H1 (cell line): ENCODE results near the gene GABRR2. TPM values are rescaled to one million over a fixed set of nuclear protein-coding genes. Genes with fewer than 3 reads are reported as not detected.

Experiments used
- EZH2 ChIP-seq: fragments of 200-600 bp; sonication (generic); IDR thresholded peaks from 2 replicates; pipeline ENCODE4 v1.7.1; 2012; ENCODE audit warnings: low read depth, mild to moderate bottlenecking, moderate library complexity, low read length, inconsistent platforms; ENCODE audit not compliant: severe bottlenecking
- POLR2AphosphoS5 ChIP-seq: IDR thresholded peaks from 2 replicates; pipeline ENCODE4 v1.6.1; 2011; ENCODE audit warnings: low read depth, low read length
- SP2 ChIP-seq: IDR thresholded peaks from 2 replicates; pipeline ENCODE4 v1.6.1; 2012; ENCODE audit warnings: mild to moderate bottlenecking, low read length, inconsistent platforms
- polyA plus RNA-seq, 7 experiments: library from polyadenylated mRNA; depleted of rRNA in 3 of 7; stranded (reverse) in 5 of 7; unstranded in 2 of 7; fragments of >200 nt in 5 of 7; fragments of 200-250 nt in 2 of 7; gene quantifications; 1 replicate in 5 of 7; 2 replicates in 1 of 7; 4 replicates in 1 of 7; pipeline versions ENCODE4 v1.2.1 to v1.2.3, GENCODE V29; 2011 to 2013; ENCODE audit warnings: missing spikeins in 2 of 7, mixed read lengths in 2 of 7
- total RNA-seq: library from RNA; stranded (reverse); fragmentation: NEBNext Ultra II Directional; extraction: Animal tissue kit (Norgen Biotek cat#: 25700); gene quantifications from 2 replicates; pipeline ENCODE4 v1.2.1, GENCODE V29; 2021
- TF ChIP-seq, protein P1 (sequence below), 3 experiments: IDR thresholded peaks; 1 replicate in 2 of 3; 2 replicates in 1 of 3; pipeline versions ENCODE4 v1.5.1 to v1.6.1; 2011; ENCODE audit warnings: low read length in 3 of 3, mild to moderate bottlenecking in 3 of 3, inconsistent platforms in 2 of 3, low read depth in 1 of 3, moderate library complexity in 1 of 3; ENCODE audit not compliant: insufficient read depth in 1 of 3; ENCODE audit errors: control extremely low read depth in 1 of 3
- TF ChIP-seq, protein P2 (sequence below): IDR thresholded peaks from 2 replicates; pipeline ENCODE4 v1.6.1; 2012; ENCODE audit warnings: low read length, inconsistent platforms

Gene GABRR2
- total and polyA plus RNA-seq, 2 of the 8 experiments (the other 6 are each of a cell fraction or from before 2014, with no cell fraction given): not detected

DNA sequence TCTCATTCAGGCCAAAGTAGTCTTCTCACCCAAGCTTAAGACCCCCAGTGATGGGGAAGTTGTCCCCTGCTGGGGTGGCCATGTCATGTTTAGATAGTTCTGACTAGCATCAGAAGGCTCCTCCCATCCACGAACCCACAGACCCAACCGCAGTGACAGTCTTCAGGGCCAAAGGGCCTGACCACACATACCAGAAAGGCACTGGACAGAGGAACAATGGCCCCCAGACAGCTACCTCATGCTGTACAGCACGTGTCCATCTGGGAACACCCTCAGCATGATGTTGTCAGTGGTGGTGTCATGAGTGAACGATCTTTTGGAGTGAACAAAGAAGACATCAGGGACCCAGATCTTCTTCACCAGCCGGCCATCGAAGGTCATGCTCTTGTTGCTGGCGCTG, 46.3 kb downstream of the GABRR2 start (continued):
- TF ChIP-seq, protein P1, sequence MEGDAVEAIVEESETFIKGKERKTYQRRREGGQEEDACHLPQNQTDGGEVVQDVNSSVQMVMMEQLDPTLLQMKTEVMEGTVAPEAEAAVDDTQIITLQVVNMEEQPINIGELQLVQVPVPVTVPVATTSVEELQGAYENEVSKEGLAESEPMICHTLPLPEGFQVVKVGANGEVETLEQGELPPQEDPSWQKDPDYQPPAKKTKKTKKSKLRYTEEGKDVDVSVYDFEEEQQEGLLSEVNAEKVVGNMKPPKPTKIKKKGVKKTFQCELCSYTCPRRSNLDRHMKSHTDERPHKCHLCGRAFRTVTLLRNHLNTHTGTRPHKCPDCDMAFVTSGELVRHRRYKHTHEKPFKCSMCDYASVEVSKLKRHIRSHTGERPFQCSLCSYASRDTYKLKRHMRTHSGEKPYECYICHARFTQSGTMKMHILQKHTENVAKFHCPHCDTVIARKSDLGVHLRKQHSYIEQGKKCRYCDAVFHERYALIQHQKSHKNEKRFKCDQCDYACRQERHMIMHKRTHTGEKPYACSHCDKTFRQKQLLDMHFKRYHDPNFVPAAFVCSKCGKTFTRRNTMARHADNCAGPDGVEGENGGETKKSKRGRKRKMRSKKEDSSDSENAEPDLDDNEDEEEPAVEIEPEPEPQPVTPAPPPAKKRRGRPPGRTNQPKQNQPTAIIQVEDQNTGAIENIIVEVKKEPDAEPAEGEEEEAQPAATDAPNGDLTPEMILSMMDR (IDR thresholded peaks at IDR 0.05; ENCODE audit: control extremely low read depth in 1 of 3, insufficient read depth in 1 of 3, low read depth in 1 of 3, low read length in 3 of 3): no peak
- TF ChIP-seq, protein P2, sequence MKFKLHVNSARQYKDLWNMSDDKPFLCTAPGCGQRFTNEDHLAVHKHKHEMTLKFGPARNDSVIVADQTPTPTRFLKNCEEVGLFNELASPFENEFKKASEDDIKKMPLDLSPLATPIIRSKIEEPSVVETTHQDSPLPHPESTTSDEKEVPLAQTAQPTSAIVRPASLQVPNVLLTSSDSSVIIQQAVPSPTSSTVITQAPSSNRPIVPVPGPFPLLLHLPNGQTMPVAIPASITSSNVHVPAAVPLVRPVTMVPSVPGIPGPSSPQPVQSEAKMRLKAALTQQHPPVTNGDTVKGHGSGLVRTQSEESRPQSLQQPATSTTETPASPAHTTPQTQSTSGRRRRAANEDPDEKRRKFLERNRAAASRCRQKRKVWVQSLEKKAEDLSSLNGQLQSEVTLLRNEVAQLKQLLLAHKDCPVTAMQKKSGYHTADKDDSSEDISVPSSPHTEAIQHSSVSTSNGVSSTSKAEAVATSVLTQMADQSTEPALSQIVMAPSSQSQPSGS: no peak
- TF ChIP-seq EZH2 (no peak), SP2 (no peak), POLR2AphosphoS5 (no peak)
